ENCODE results near the gene HOXA7. TPM values are rescaled to one million over a fixed set of nuclear protein-coding genes. Genes with fewer than 3 reads are reported as not detected.

The HOXA7 gene
- polyA plus RNA-seq, 1 donor from 2014 or later = 1.0 TPM

DNA sequence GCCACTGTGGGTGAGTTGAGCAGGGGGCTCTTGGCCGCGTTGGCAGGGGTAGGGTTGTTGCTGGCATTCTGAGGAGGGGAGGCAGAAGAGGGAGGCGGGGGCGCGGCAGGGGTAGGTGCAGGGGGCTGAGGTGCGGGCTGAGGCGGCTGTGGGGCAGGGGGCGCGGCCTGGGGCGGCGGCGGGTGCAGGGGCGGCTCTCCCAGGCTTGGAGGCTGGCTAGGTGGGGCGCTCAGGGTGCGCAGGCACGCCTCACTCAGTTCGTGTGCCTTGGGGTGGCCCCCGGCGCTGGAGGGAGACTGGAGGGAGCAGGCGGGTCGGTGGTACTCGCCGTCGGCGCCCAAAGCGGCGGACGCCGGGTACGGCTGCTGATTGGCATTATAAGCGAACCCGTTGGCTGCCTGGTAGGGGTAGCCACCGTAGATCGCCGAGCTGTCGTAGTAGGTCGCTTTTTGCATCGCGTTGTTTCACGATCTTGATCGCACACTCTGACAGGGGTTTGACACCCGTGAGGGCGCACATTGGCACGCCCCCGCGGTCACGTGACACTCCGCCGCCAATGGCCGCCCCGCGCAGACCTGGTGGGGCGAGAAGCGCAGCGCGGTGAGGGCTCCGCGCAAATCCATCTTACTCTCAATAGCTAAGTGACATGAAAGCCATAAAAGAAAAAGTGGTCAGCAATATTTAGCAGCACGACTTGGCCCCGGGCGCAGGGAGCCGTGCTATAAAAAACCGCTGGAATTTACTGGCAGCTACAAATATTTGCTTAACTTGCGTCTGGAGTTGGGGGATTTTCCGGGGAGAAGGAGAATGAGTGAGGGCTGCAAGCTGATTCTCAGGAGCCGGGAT lies 46.1 kb downstream of the HOXA7 start:
- H3K4me3 Mint-ChIP-seq = no peak overlapping the region
- H3K27me3 Mint-ChIP-seq = peaks cover under 1% of the 10 kb centered on the region
- H3K4me1 Mint-ChIP-seq = peaks cover 0 to 1% (median 0%) of the 10 kb centered on the region in 3 donors
- peaks cover 2% of the 10 kb centered on the region for H3K36me3 Mint-ChIP-seq
- H3K9me3 Mint-ChIP-seq = no peaks in the 10 kb centered on the region
- no peak overlapping the region for H3K27ac Mint-ChIP-seq

DNA sequence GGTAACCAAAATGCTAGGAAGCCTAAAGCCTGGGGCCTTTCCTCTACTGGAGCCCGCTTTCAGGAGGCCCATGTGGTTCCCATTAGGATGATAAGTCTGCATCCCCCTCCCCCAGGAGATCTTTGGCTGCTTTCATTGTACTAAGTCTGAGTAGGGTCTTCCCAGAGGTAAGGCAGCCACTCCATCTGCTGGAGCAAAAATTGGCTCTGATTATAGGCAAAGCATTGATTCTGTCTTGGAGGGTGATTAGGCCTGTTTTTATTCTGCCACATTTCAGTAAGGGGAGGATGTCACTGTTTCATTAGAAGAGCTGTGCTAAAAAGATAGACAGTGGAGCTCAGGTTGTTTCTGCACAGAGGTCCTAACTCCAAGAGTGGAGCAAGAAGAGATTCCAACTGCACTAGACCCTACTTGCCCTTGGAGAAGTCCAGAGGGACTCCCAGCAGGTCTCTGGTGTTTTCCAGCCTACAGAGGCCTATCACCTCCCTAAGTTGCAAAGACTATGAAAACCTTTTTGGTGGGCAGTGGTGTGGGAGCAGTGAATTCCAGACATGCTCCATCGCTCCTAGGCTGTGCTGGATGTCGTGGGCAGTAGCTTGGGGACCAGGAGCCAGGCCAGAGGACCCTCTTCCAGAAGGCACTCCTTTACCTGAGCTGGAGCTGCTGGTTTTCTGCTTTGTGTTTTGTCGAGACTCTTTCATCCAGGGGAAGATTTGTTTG lies 46.8 kb downstream of the HOXA7 start:
- peaks cover 3% of the 10 kb centered on the region for H3K27me3 Mint-ChIP-seq
- no peaks in the 10 kb centered on the region for H3K9me3 Mint-ChIP-seq
- H3K4me1 Mint-ChIP-seq = peaks cover 0 to 1% (median 0%) of the 10 kb centered on the region in 3 donors
- H3K36me3 Mint-ChIP-seq = peaks cover 2% of the 10 kb centered on the region
- no peak overlapping the region for H3K27ac Mint-ChIP-seq
- no peak overlapping the region for H3K4me3 Mint-ChIP-seq

DNA sequence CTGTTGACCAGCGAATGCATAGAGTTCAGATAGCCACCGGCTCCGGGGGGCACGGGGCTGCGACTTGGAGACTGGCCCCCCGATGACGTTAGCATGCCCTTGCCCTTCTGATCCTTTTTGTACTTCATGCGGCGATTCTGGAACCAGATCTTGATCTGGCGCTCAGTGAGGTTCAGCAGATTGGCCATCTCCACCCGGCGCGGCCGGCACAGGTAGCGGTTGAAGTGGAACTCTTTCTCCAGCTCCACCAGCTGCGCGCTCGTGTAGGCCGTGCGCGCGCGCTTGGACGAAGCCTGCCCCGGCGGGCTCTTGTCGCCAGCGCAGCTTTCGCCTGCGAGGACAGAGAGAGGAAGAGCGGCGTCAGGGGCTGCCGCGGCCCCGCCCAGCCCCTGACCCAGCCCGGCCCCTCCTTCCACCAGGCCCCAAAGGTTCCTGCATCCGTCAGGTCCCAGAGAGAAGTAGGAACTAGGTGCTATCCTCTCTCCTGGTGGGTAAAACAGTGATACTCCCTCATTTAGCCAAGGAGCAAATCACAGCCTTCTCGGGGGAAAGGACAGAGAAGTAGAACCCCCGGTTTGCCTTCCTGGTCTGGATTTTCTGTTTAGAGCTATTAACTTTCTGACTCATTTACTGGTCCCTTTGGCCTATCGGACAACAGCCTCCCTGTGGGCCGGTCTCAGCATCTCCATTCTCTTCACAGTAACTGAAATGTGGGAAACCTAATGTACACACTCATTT lies 47.9 kb downstream of the HOXA7 start:
- Mint-ChIP-seq H3K36me3 (peaks cover 2% of the 10 kb centered on the region), H3K9me3 (no peaks in the 10 kb centered on the region), H3K27me3 (peaks cover 12% of the 10 kb centered on the region), H3K27ac (no peak overlapping the region), H3K4me1 (peaks cover 1 to 4% (median 4%) of the 10 kb centered on the region in 3 donors), H3K4me3 (no peak overlapping the region)

DNA sequence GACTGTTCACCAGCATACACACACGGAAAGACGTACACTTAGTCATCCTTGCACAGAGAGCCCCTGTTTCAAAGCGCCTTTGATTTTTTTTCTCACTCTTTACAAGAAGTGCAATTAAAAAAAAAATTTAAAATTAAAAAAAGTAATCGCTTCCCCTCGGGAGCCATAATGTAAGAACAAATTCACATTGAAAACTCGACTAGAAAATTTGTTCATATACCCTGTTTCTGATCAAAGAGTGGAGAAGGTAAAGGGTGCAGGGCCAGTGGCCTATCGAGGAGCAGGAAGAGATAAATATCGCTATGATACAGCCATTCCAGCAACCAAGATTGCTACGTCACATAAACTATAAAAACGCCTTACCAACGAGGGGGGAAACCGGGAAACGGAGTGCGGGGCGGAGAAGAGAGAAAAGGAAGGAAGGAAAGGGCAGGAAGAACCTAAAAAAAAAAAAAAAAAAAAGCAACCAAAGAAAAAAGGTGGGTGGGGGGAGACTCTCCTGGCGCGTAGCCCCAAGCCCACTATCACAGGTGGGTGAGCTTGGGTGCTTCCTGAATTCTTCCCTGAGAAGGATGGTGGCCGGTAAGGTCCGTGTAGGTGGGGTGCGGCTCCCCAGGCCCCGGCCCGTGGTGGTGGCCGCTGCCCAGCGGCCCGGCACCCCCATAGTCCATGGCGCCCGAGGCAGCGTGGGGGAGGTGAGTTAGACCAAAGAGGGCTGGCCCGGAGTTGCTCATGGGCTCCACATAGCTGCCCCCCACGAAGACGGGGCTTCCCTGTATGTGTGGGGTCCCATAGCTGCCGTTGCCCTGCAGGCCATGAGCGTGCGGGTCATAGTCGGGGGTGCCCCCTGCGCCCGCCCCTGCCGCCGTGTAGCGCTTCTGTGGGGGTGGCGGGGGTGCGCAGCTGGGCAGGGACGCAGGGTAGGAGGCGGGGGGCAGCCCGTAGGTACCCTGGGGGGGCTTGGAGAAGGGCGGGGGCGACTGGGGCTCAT lies 48.8 kb downstream of the HOXA7 start:
- Mint-ChIP-seq H3K36me3 (peaks cover 2% of the 10 kb centered on the region), H3K4me3 (no peak overlapping the region), H3K4me1 (peaks cover 1 to 9% (median 6%) of the 10 kb centered on the region in 3 donors), H3K27ac (no peak overlapping the region), H3K9me3 (no peaks in the 10 kb centered on the region), H3K27me3 (peaks cover 21% of the 10 kb centered on the region)

DNA sequence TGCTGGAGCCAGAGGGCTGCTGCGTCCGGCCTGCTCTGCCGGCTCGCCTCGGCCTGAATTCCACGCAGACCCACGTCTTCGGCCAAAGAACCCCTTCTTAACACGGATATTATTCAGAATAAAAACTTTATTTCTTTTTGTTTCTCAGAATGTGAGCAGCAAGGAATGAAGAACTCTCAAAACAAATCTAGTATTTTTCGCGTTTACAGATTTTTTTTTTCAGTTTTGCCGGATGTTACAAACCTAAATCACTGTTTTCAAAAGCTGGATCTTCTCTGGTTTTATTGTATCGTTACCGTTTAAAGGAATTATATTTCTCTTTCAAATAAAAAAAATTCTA lies 49.6 kb downstream of the HOXA7 start:
- H3K27me3 Mint-ChIP-seq = peaks cover 27% of the 10 kb centered on the region
- H3K4me1 Mint-ChIP-seq = peaks cover 1 to 15% (median 12%) of the 10 kb centered on the region in 3 donors
- no peaks in the 10 kb centered on the region for H3K9me3 Mint-ChIP-seq
- no peak overlapping the region for H3K4me3 Mint-ChIP-seq
- no peak overlapping the region for H3K27ac Mint-ChIP-seq
- peaks cover 2% of the 10 kb centered on the region for H3K36me3 Mint-ChIP-seq

DNA sequence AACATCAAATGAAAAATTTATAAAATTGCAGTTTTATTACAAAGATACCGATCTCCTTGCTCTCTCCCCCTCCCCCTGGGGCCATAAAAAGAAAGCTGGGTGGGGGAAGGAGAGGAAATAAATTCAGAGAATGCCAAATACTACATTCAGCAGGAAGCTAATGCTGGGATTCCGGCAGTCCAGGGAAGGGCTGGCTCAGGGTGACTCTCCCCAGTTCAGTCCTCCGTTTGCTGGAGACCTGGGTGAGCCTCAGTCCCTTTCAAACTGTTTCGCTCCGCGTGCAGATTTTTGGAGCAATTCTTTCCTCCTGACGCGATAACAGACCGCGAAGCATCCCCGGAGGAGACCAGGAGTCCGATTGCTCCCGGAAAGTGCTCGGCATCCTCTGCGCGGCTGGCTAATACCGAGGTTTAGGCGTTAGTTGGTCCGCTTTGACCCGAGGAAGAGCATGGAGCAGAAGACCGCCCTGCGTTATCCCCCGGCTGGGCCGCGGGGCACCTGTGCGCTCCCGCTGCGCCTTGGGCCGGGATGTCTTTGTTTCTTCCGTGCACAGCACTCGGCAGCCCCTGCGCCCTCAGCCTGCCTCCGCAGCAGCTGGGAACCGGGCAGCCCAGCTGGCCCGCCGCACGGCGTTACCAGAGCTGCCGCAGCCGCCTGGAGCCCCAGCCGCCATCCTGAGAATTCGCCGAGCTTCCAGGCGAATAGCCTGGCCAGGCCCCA lies 50.1 kb downstream of the HOXA7 start:
- H3K27me3 Mint-ChIP-seq = peaks cover 31% of the 10 kb centered on the region
- H3K9me3 Mint-ChIP-seq = no peaks in the 10 kb centered on the region
- peaks cover 2% of the 10 kb centered on the region for H3K36me3 Mint-ChIP-seq
- no peak overlapping the region for H3K4me3 Mint-ChIP-seq
- H3K4me1 Mint-ChIP-seq = peaks cover 5 to 19% (median 12%) of the 10 kb centered on the region in 3 donors
- H3K27ac Mint-ChIP-seq = no peak overlapping the region

DNA sequence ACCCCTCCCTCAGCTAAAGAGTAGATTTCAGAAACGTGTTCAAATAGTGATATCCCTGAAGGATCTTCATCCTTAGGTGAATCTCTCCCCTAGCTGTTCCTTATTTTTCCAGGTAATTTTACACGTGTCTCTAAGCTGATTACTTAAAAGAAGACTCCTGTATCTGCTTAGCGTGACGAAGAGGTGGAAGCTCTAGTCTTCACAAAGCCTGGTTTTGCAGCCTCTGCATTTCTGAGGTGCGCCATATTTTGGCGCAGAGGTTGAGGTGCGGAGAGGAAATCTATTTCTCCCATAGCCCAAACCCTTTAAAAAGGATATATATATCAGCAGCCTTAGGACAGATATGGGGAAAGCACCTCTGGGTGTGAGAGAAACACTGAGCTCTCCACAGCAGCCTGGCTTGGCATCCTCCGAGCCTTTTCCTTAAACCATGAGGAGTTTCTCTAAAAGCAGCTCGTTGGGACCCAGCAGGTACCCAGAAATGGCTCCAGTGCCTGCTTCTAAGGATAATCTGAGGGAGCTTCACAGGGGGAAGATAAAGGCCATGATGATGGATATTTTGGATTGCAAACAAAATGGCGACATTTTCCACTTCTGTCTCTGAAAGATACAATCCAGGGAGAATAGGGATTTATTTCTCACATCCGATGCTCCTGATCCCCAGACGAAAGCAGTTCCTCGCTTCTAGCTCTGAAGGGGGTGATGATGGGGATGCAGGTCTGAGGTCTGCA lies 51.0 kb downstream of the HOXA7 start:
- Mint-ChIP-seq H3K4me3 (no peak overlapping the region), H3K36me3 (peaks cover 5% of the 10 kb centered on the region), H3K27me3 (peaks cover 37% of the 10 kb centered on the region), H3K9me3 (no peaks in the 10 kb centered on the region), H3K27ac (no peak overlapping the region), H3K4me1 (peaks cover 5 to 19% (median 12%) of the 10 kb centered on the region in 3 donors)

DNA sequence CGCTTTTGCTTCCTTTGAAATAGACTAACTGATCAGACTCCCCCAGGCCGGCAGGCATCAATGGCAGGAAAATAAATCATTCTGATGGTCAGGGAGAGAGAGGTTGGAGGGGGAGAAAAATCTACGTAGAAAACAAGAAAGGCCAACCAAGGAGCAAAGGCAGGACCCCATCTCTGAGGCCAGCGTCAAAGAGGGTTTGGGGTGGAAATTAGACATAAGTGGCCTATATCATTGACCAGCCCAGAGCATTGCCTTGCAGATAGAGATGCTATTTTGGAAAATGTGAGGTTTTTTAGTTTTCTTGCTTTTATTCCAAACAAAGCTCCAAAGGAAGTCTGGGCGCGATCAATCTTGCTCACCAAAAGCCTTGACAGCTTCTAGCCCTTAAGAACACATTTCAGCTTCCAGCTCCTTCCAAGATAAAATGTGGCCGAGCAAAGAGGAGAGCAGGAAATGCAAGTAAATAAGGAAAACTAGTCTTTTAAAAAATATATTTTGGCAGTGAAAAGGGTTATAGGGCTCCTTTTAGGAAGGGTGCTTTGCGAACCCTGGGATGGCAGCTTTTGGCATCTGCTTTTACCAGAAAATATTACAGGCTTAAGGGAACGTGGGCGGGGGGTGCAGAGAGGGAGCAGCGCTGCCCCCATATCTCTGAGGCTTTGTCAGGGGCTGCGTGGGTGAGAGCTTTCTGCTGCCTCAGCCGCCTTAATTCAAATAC lies 52.0 kb downstream of the HOXA7 start:
- Mint-ChIP-seq H3K27me3 (peaks cover 39% of the 10 kb centered on the region), H3K4me1 (peaks cover 5 to 19% (median 16%) of the 10 kb centered on the region in 3 donors), H3K27ac (no peak overlapping the region), H3K36me3 (peaks cover 9% of the 10 kb centered on the region), H3K4me3 (no peak overlapping the region), H3K9me3 (no peaks in the 10 kb centered on the region)

Other genes starting within 250 kb of the HOXA7 start
- gene HOXA1, start 60.7 kb downstream of the HOXA7 start, polyA plus RNA-seq = 0.24 TPM
- gene HOXA2, start 54.0 kb downstream of the HOXA7 start, polyA plus RNA-seq = not detected
- not detected for gene HOXA4, start 25.9 kb downstream of the HOXA7 start, polyA plus RNA-seq
- gene HOXA5, start 13.0 kb downstream of the HOXA7 start, polyA plus RNA-seq = not detected
- gene HOXA6, start 8.9 kb downstream of the HOXA7 start, polyA plus RNA-seq = 0.39 TPM
- gene HOXA3, start 4.1 kb downstream of the HOXA7 start, polyA plus RNA-seq = not detected
- gene HOXA9, start 8.9 kb upstream of the HOXA7 start, polyA plus RNA-seq = 0.20 TPM
- gene HOXA10, start 17.6 kb upstream of the HOXA7 start, polyA plus RNA-seq = 0.70 TPM
- gene HOXA11, start 28.6 kb upstream of the HOXA7 start, polyA plus RNA-seq = not detected
- gene HOXA13, start 43.4 kb upstream of the HOXA7 start, polyA plus RNA-seq = not detected
- not detected for gene EVX1, start 86.1 kb upstream of the HOXA7 start, polyA plus RNA-seq

Data from IgD-negative memory B cell (primary cell).